ENCODE data around the gene RASA4. TPM values are rescaled to one million over a fixed set of nuclear protein-coding genes. Genes with fewer than 3 reads are reported as not detected.

RASA4 gene
- 23.3 and 40.3 TPM in 2 replicates for total RNA-seq

GRCh38 chr7:102616507-102617125 is at the start of gene RASA4:
RASA4 (minus strand) TSS chr7:102616756; CDS start chr7:102616689, 67 bp downstream.

GRCh38 chr7:102649924-102650323 is 33.4 kb upstream of the RASA4 start, which contains the start of gene SPDYE2B:
SPDYE2B (plus strand) TSS chr7:102650319; CDS start chr7:102652349, 2,030 bp downstream.

DNA sequence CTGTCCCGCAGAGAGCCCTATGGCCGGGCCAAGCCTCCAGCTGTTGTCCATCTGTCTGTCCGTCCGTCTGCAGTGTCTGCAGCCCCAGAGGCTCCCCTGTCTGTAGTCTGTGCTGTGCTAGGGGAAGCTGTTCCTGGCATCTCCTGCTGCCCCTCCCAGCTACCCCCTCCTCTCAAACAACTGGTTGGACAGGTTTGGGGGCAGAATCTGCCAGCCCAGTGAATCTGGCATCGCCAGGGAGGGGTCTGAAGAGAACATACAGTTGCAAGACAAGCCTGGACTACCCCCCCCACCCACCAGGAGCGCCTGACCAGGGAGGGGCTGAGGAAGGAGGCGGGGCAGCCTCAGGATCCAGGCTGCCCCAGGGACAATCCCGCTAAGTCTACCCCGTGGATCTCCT is 26.1 kb upstream of the RASA4 start, which contains the start of gene UPK3BL1:
UPK3BL1 (minus strand) TSS at position 101 of the 400 bp plus-strand sequence; CDS start at position 51, 50 bp downstream.

GRCh38 chr7:102572261-102573239 is 44.0 kb downstream of the RASA4 start, which contains the start of gene POLR2J3:
POLR2J3 (minus strand) TSS chr7:102572583; CDS start chr7:102572521, 62 bp downstream.

GRCh38 chr7:102550808-102551422 is 65.6 kb downstream of the RASA4 start, which contains the start of gene SPDYE2:
SPDYE2 (plus strand) TSS chr7:102551226; CDS start chr7:102553256, 2,030 bp downstream.

GRCh38 chr7:102543596-102543995 is 73.0 kb downstream of the RASA4 start, which contains the start of gene UPK3BL2:
UPK3BL2 (minus strand) TSS chr7:102543696; CDS start chr7:102543636, 60 bp downstream.

Other genes with a start within 250 kb of the RASA4 start
- gene PRKRIP1, start 220.4 kb downstream of the RASA4 start, total RNA-seq, result 13.9 and 21.3 TPM in 2 replicates
- 85.9 and 102 TPM in 2 replicates for gene ORAI2, start 183.2 kb downstream of the RASA4 start, total RNA-seq
- 10.1 and 10.6 TPM in 2 replicates for gene ALKBH4, start 151.9 kb downstream of the RASA4 start, total RNA-seq
- gene LRWD1, start 151.8 kb downstream of the RASA4 start, total RNA-seq, result 18.8 and 26.1 TPM in 2 replicates
- 16.3 and 22.2 TPM in 2 replicates for gene POLR2J, start 137.8 kb downstream of the RASA4 start, total RNA-seq
- gene RASA4B, start 99.0 kb downstream of the RASA4 start, total RNA-seq, result 7.7 and 10.0 TPM in 2 replicates
- 3.4 and 3.5 TPM in 2 replicates for gene UPK3BL2, start 73.1 kb downstream of the RASA4 start, total RNA-seq
- gene SPDYE2, start 65.5 kb downstream of the RASA4 start, total RNA-seq, result not detected in 2 replicates
- 34.6 and 36.8 TPM in 2 replicates for gene POLR2J3, start 44.2 kb downstream of the RASA4 start, total RNA-seq
- 9.6 and 14.3 TPM in 2 replicates for gene UPK3BL1, start 26.0 kb upstream of the RASA4 start, total RNA-seq
- not detected in 2 replicates for gene SPDYE2B, start 33.6 kb upstream of the RASA4 start, total RNA-seq
- gene POLR2J2, start 54.9 kb upstream of the RASA4 start, total RNA-seq, result 3.2 and 3.7 TPM in 2 replicates
- gene FAM185A, start 132.2 kb upstream of the RASA4 start, total RNA-seq, result 7.4 and 9.2 TPM in 2 replicates